GM11168 (cell line): ENCODE data around the gene SLC25A33.

Experiments used
- in situ Hi-C: fragments of 300-500 bp; cut with MboI; formaldehyde crosslinking; loops from one replicate; pipeline ENCODE4 v1.12.0; 2022; ENCODE audit warnings: low sequenced_read_pairs; ENCODE audit not compliant: unreplicated experiment

Gene SLC25A33

GRCh38 chr1:9576903-9577302, 37.6 kb downstream of the SLC25A33 start:
- in situ Hi-C loops: loop anchor here (10.0 kb wide), 1 partner anchor 292 kb away; no protein-coding TSS in a partner anchor

GRCh38 chr1:9577423-9577822, 38.2 kb downstream of the SLC25A33 start:
- in situ Hi-C loops: loop anchor here (10.0 kb wide), 1 partner anchor 293 kb away; no protein-coding TSS in a partner anchor

- in situ Hi-C loops: no loop called here
Measured at GRCh38 chr1:9580942-9581341, 41.7 kb downstream of the SLC25A33 start.

DNA sequence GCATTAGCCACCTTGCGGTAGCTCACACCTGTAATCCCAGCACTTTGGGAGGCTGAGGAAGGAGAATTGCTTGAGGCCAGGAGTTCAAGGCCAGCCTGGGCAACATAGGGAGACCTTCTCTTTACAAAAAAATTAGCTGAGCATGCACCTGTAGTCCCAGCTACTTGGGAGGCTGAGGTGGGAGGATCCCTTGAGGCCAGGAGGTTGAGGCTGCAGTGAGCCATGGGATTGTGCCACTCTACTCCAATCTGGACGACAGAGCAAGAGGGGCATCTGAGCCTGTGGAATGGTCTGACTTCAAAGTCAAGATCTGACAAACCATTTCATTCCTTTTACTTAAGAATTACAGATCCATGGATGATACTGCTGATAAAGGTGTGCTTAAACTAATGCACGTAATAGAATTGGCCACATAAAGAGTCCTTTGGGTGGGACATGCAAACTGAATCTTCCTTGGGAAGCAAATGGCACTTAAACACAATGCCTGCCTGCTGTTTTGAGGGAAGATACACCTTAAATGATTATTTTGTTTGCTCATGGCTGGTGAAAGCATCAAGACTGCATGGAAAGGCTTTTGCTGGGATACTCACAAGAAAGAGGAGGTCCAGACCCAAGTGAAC, 47.0 kb downstream of the SLC25A33 start:
- in situ Hi-C loops: no loop called here

DNA sequence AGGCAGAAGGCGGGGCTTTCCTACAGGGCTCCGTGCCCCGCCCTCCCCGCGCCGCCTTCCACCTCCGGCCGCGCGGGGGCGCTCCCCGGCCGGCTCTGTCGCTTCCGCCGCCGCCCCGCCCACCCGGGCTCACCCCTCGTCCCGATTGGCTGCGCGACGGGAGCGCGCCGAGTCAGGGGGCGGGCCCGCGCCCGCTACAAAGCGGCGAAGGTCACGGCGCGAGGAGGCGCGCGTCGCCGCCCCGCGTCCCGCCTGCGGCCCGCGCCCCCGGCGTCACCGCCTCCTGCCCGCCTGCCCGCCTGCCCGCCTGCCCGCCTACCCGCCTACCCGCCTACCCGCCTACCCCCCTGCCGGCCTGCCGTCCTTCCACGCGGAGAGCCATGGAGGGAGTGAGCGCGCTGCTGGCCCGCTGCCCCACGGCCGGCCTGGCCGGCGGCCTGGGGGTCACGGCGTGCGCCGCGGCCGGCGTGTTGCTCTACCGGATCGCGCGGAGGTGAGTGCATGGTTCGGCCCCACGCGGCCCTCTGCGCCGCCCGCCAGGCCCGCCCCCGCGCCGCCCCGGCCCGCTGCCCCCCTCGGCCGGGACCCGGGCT, 49.4 kb downstream of the SLC25A33 start, which contains the start of gene TMEM201:
Gene TMEM201 (plus strand): TSS at position 361 of the 593 bp plus-strand sequence. CDS start 20 bp downstream, at position 381.
- in situ Hi-C loops: no loop called here

DNA sequence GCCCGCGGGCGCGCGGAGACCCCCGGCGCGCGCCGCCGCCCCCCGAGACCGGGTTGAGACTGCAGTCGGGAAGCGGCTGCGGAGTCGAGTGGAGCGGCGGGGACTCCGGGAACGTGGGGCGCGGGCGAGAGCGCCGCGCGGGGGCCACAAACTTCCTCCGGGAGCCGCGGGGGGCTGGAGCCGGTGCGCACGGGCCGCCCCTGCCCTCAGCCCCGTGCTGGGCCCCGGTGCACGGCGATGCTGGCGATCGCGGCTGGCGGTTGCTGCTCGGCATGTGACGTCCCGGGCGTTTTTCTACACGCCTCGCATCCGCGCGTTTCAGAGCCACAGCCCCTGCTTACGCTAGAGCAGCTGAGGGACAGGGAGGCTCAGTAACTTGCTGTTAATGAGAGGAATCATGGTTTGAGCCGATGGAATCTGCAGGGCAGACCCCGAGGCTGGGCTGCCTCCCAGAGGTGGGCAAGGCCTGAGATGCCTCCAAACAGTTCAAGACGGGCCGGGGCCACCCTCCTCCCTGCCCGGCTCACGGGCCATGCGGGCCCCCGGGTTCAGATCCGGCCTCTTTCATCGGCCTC, 50.0 kb downstream of the SLC25A33 start:
- in situ Hi-C loops: no loop called here

DNA sequence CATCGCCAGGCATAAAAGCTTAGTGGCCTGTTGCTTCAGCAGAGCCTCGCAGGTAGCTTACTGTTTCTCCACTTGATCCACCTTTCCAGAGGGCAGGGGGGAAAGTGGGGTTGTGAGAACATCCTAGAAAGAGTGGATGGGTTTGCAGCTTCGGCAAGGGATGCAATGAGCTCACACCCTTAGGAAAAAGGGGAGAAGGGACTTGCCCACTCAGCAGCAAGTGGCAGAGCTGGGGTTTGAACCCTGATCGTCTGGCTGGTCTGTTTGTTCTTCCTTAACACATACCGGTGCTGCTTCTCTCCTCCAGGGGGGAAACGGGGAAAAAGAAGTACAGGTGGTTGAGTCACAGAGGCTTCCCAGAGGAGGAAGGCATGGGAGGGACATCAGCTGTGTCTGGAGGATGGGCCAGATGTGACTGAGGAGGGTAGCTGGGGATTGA, 50.5 kb downstream of the SLC25A33 start:
- in situ Hi-C loops: no loop called here

DNA sequence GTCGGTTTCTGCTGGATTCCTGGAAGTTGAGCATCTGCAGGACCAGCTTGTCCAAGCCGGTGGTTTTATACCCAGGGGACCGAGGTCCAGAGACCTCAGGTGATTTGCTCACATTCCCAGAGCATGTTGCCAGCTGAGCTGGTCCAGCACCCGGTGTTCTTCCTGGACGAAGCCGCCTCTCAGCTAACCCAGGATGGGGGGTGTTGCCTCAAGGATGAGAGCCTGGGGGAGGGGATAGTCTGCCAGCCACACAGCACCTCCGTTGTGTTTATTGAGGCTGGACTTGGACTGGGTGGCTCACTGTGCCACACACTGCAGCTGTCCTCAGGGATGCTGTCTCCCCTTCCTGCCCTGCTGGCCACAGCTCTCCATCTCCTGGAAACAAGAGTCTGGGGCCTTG, 50.9 kb downstream of the SLC25A33 start:
- in situ Hi-C loops: no loop called here

DNA sequence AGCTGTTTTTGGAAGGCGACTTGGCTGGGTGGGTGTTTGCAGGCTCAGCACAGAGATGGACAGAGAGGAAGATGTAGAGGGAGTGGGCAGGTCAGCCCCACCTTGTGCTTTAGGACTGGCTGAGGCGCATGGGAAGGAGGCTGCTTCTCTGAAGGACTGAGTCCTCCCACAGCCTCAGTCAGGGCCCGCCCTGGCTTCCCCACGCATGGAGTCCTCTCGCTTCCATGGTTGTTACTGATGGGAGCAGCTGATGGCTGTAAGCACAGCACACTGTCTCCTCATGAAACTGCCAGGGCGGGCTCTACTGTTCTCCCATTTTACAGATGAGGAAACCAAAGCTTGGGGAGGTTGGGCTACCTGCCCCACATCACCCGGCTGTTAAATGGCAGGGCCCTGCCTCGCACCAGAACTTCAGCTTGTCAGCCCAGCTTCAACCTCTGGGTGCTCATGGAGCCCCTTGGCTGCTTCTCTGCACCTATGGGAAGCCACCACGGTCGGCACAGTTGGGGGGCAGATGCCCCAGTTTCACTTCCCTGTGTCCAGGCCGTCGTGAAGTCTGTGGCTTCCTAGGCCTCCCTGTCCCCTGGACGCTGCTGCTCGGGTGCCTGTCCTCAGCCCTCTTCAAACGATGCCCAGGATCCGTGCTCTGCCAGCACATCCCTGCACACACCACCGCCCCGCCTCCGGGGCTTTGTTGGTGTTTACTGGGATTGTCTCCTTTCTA, 51.8 kb downstream of the SLC25A33 start:
- in situ Hi-C loops: no loop called here

DNA sequence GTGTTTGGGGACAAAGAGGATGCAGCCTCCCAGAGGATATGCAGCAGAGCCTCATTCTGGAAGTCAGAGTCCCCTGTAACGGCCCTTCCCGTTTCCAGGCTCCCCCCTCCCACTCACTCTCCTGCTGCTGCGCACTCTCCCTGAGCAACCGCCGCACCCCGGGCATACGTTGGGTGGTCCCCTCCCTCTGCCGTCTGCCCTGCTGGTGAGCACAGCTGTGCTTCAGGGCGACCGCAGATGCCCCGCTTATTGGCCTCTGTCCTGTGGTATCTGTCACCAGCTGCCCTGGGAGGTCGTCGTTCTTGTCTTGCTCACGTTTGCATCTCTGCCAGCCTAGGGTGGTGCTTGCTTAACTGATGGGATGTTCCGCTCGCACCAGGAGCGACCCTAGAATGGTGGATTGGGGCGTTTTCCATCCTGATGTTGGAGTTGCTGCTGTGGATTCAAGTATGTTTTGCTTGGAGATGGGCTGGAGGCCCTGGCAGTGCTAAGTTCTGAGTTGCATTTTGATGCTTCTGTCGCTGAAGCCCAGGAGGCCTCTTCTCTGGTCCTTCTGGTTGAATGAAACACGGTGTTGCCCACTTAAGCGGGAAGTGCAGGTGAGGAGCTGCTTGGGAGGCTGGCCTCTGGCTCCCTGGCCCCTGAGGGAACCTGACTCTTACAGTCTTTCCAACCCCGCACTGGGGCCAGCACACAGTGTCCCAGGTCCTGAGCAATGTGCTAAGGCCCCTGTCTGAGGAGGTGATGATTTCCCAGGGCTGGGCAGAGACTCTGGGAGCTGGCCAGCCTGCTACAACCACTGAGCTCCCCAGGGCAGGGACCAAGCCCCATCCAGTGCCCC, 52.6 kb downstream of the SLC25A33 start:
- in situ Hi-C loops: no loop called here

DNA sequence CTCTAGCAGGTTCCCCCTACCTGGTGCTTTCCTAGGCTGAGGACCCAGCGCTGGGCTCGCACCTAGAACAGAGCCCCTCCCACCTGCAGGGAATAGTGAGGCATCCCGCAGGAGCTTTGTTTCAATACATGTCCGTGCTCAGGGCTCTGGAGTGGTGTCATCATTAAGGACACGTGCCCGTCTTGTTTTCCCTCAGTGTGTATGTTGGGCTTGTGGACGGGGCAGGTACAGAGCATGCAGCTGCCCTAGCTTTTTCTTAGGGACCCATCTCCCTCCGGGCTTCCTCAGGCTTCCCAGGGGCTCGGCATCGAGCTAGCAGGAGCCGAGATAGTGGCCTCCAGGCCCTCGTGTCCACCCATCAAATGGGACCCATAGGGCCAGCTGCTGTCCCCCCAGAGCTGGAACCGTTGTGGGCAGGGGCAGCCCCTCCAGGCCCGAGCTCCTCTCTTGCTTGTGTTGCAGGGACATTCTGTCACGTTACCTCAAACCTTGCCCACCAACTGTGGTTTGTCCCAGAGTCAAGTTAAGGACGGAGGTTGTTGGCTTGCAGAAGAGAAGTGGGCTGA, 53.3 kb downstream of the SLC25A33 start:
- in situ Hi-C loops: no loop called here

GRCh38 chr1:9593147-9593491, 53.9 kb downstream of the SLC25A33 start:
- in situ Hi-C loops: no loop called here

DNA sequence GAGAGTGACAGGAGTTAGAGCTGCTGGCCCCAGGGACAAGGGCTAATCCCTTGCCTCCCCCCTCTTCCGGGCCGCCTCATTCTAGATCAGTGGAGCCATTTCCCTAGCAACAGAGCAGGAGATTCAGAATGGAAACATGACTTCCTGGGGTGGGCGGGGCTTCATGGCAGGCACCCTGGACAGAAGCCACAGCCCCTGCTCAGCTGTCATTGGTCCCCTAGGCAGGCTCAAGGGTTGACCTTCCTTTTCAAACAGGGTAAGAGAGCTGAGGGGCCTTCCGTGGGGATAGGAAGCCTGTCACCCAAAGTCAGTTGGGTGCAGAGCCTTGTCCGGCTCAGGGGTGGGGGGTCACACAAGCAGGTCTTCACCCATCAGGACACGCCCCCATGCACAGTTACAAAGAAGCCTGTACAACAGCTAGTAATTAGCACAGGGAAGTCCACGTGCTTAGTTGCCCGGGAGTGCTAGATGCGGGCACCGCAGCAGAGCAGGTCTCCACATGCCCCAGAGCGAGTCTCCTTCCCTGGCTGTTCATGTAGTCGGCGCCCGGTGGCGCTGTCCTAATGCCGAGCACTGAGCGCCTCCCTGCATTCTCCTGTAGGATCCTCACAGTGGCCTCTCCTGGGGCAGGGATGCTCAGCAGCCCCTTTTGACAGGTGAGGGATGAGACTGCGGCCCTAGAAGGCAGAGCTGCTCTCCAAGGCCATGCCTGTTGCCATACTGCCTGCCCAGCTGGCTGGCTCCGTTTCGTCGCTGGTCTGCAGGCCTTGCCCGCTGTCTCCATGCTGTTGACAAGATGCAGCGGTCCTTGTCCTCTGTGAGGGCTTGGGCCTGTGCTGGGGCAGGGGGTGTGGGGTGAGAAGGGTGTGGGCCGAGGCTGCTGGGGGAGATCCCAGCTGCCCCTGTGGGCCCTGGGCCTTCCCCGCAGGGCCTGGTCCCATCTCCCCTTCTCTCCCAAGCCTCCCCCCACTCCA, 54.5 kb downstream of the SLC25A33 start:
- in situ Hi-C loops: no loop called here

DNA sequence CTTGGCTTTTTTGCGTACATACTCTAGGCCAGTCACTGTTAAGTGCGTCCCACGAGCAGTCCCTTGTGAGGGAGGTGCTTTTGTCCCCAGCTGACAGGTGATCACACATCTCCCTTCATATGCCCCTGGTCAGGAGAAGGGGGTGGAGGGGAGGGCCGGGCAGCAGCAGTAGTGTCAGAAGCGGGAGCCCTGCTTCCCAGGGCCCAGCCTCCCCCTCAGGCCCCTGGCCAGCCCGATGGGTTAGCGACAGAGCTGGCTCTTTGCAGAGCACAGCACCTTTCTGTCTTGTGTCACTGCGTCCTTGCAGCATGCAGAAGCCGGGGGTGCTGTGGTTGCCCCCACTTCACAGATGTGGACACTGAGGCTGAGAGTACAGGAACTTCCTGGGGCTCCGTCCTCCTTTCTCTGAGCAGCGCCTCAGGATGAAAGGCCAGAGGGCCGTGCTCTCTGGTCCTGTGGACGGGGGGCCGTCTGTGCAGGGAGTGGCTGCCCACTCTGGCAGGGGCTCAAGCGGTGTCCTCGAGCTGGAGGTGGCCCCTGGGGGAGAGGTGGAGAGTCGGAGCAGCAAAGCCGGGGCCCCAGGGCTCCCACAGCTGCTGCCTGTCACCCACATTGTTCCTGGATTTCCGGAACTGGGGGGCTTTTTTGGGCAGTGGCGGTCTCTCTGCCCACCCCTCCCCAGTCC, 55.3 kb downstream of the SLC25A33 start:
- in situ Hi-C loops: no loop called here

GRCh38 chr1:9595156-9595967, 56.1 kb downstream of the SLC25A33 start:
- in situ Hi-C loops: no loop called here

- in situ Hi-C loops: no loop called here
Measured at GRCh38 chr1:9595968-9596340, 56.7 kb downstream of the SLC25A33 start.

- in situ Hi-C loops: no loop called here
Measured at GRCh38 chr1:9596415-9597123, 57.3 kb downstream of the SLC25A33 start.
